CD4-positive, alpha-beta T cell (primary cell): ENCODE data around the gene GIPC1. TPM values are rescaled to one million over a fixed set of nuclear protein-coding genes. Genes with fewer than 3 reads are reported as not detected.

Source experiments
- ATAC-seq: fragments of 200-7000 bp; cut with Tn5 transposase; one replicate; pipeline ENCODE4 v1.10.0; 2022; ENCODE audit warnings: mild to moderate bottlenecking; ENCODE audit not compliant: poor library complexity
- CTCF ChIA-PET: fragments of 350-600 bp; sonication (Branson Sonifier 250); formaldehyde crosslinking; loops from one replicate; lab custom pipeline; 2021; ENCODE audit warnings: antibody characterized with exemption, inconsistent platforms; lab: Charles Lee
- POLR2A ChIA-PET: fragments of 350-600 bp; sonication (Branson Sonifier 250); formaldehyde crosslinking; loops from one replicate; lab custom pipeline; 2021; ENCODE audit warnings: antibody characterized with exemption, inconsistent platforms; lab: Charles Lee
- DNase-seq, 14 experiments: peaks; one replicate each; pipeline ENCODE4 v3.0.0-alpha.2; 2013 to 2020; ENCODE audit warnings: mixed read lengths in 2 of 14
- H3K27ac ChIP-seq, 2 donors: one replicate each; pipeline versions ENCODE4 v1.5.1 to v1.7.0; 2013; ENCODE audit warnings: low read length in 2 of 2, low read depth in 1 of 2, mild to moderate bottlenecking in 1 of 2
- H3K27me3 ChIP-seq, 2 experiments: 1 replicate in 1 of 2; 2 replicates in 1 of 2; pipeline versions ENCODE4 v1.6.1 to v1.7.0; 2013; ENCODE audit warnings: low read length in 2 of 2, control low read depth in 1 of 2, mild to moderate bottlenecking in 1 of 2, moderate library complexity in 1 of 2; ENCODE audit not compliant: insufficient read depth in 2 of 2, control insufficient read depth in 1 of 2
- H3K36me3 ChIP-seq: one replicate; pipeline ENCODE4 v1.6.1; 2013; ENCODE audit warnings: low read length, control low read depth; ENCODE audit not compliant: insufficient read depth
- H3K4me1 ChIP-seq: one replicate; pipeline ENCODE4 v1.6.1; 2013; ENCODE audit warnings: low read length, control low read depth; ENCODE audit not compliant: insufficient read depth
- H3K4me3 ChIP-seq: one replicate; pipeline ENCODE4 v1.5.1; 2013; ENCODE audit warnings: mild to moderate bottlenecking, low read length, moderate library complexity
- H3K9me3 ChIP-seq, 2 experiments: 1 replicate in 1 of 2; 2 replicates in 1 of 2; pipeline versions ENCODE4 v1.6.1 to v1.7.0; 2013; ENCODE audit warnings: low read length in 2 of 2, mild to moderate bottlenecking in 2 of 2, control low read depth in 1 of 2, moderate library complexity in 1 of 2; ENCODE audit not compliant: control insufficient read depth in 1 of 2, insufficient read depth in 1 of 2
- H3K27ac Mint-ChIP-seq: one replicate; pipeline ENCODE4 v1.8.0; 2020; ENCODE audit warnings: mixed read lengths
- H3K27me3 Mint-ChIP-seq: one replicate; pipeline ENCODE4 v1.8.0; 2021; ENCODE audit warnings: mixed read lengths
- H3K36me3 Mint-ChIP-seq: one replicate; pipeline ENCODE4 v1.8.0; 2021; ENCODE audit warnings: low read depth, mixed read lengths
- H3K4me1 Mint-ChIP-seq: one replicate; pipeline ENCODE4 v1.8.0; 2021; ENCODE audit warnings: low read depth, mixed read lengths
- H3K4me3 Mint-ChIP-seq: one replicate; pipeline ENCODE4 v1.8.0; 2020; ENCODE audit warnings: mild to moderate bottlenecking, mixed read lengths
- H3K9me3 Mint-ChIP-seq: one replicate; pipeline ENCODE4 v1.8.0; 2020; ENCODE audit warnings: mixed read lengths
- intact Hi-C, 2 experiments: fragments of 100-400 bp; cut with DNase I in 1 of 2; cut with micrococcal nuclease in 1 of 2; formaldehyde crosslinking; loops; one replicate each; pipeline versions ENCODE4 v1.15.1 to v1.9.0; 2023 to 2025; cut with DNase I, micrococcal nuclease
- total RNA-seq, 174 experiments: library from RNA in 2 of 174; stranded (reverse) in 2 of 174; gene quantifications; one replicate each; pipeline ENCODE4 v1.2.3 and lab custom pipeline; 2021 to 2026
- TF ChIP-seq, protein P1 (sequence below): fragments of 200-600 bp; IDR thresholded peaks from one replicate; pipeline ENCODE4 v1.8.0; 2022; ENCODE audit warnings: antibody characterized with exemption, mild to moderate bottlenecking

GIPC1 gene
- total RNA-seq, 2 experiments from 2014 or later = 17.8 to 21.0 TPM

DNA sequence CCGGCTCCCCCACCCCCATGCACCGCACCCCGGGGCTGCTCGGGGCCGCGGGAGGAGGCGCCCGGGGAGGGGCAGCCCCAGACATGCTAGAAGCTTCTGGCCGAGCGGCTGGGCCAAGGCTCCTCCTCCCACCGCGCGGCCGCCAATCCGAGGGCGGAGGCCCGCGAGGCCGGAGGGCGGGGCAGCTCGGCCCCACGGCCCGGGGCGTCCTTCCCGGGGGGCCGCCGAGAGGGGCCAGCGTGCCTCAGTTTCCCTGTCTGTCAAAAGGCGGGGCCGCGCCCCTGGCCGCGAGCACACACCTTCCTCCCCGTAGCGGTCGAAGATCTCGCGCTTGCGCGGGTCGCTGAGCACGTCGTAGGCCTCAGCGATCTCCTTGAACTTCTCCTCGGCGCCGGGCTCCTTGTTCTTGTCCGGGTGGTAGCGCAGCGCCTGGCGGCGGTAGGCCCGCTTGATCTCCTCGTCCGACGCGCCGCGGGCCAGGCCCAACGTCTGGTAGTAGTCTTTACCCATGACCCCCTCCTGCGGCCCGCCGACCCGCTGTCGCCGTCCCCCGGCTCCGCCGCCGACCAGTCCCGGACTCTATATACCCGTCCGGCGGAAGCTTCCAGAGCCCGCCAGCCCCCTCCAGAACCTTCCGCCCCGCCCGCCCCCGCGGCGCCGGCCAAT is 22.0 kb upstream of the GIPC1 start, which contains the start of gene DNAJB1:
DNAJB1 (minus strand) TSS at position 558 of the 666 bp plus-strand sequence; CDS start at position 510, 48 bp downstream.
- H3K36me3 ChIP-seq = peaks cover 31% of the 10 kb centered on the region
- ChIA-PET CTCF (interaction anchor here (0.5 to 3.5 kb wide), 9 partner anchors 11 to 54 kb away, joined by 3 to 29 read pairs (median 4); partner anchors contain the start of genes GIPC1, NDUFB7 and PTGER1), POLR2A (interaction anchor here (0.5 to 9.8 kb wide), 33 partner anchors 10 to 1853 kb away, joined by 3 to 430 read pairs (median 4); partner anchors contain the start of genes ADGRE5, ASF1B, GIPC1 and IL27RA)
- intact Hi-C loops = loop anchor here (1.0 kb wide), 2 partner anchors 11 kb away; partner anchors contain the start of gene TECR (in 2 of the 2)
- H3K27me3 Mint-ChIP-seq = no peaks in the 10 kb centered on the region
- peak within 1 kb of the TSS; percentile 91 to 97 for H3K27ac ChIP-seq
- no peaks in the 10 kb centered on the region for H3K9me3 ChIP-seq
- H3K4me3 Mint-ChIP-seq = peak within 1 kb of the TSS; percentile 100
- H3K27ac Mint-ChIP-seq = peak within 1 kb of the TSS; percentile 100
- H3K27me3 ChIP-seq = no peaks in the 10 kb centered on the region
- TF ChIP-seq, protein P1, sequence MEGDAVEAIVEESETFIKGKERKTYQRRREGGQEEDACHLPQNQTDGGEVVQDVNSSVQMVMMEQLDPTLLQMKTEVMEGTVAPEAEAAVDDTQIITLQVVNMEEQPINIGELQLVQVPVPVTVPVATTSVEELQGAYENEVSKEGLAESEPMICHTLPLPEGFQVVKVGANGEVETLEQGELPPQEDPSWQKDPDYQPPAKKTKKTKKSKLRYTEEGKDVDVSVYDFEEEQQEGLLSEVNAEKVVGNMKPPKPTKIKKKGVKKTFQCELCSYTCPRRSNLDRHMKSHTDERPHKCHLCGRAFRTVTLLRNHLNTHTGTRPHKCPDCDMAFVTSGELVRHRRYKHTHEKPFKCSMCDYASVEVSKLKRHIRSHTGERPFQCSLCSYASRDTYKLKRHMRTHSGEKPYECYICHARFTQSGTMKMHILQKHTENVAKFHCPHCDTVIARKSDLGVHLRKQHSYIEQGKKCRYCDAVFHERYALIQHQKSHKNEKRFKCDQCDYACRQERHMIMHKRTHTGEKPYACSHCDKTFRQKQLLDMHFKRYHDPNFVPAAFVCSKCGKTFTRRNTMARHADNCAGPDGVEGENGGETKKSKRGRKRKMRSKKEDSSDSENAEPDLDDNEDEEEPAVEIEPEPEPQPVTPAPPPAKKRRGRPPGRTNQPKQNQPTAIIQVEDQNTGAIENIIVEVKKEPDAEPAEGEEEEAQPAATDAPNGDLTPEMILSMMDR = no peak
- H3K4me1 Mint-ChIP-seq = peaks cover 82% of the 10 kb centered on the region
- peaks cover 79% of the 10 kb centered on the region for H3K4me1 ChIP-seq
- ATAC-seq (peak; percentile 7), DNase-seq (peak in 11 of 14 experiments; percentile 49 to 98 (median 67))
- H3K36me3 Mint-ChIP-seq = peaks cover 61% of the 10 kb centered on the region
- H3K4me3 ChIP-seq = peak within 1 kb of the TSS; percentile 93
- H3K9me3 Mint-ChIP-seq = no peaks in the 10 kb centered on the region

DNA sequence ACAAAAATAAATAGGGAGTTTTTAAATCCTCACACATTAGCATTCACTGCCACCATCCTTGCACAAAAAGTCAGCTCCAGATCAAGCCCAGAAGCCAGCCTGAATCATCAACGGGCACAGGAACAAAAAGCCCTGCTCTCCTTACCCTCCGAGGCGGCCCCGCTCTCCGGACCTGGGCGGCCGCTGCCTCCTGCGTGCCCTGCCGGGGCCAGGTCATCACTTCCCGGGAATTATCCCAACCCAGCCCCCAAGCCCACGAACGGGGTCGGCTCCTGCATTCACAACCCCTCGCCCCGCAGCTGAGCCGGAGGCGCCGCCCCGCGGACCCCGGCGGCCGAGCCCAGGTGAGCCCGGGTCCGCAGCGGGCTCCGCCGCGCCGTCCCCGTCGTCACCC is 21.5 kb upstream of the GIPC1 start:
- H3K9me3 Mint-ChIP-seq = no peaks in the 10 kb centered on the region

More for the DNA sequence above, 21.5 kb upstream of the GIPC1 start:
- H3K4me1 ChIP-seq = peaks cover 73% of the 10 kb centered on the region
- POLR2A ChIA-PET = interaction anchor here (0.5 to 9.8 kb wide), 18 partner anchors 9 to 381 kb away, joined by 3 to 430 read pairs (median 7); partner anchors contain the start of genes ADGRE5, ASF1B, GIPC1 and NDUFB7
- DNase-seq = peak in 1 of 14 experiments; percentile 30
- peak overlapping the region; percentile 92 for H3K27ac Mint-ChIP-seq
- H3K4me1 Mint-ChIP-seq = peaks cover 80% of the 10 kb centered on the region
- CTCF ChIA-PET = interaction anchor here (1.3 to 3.5 kb wide), 5 partner anchors 11 to 42 kb away, joined by 3 to 29 read pairs (median 5); partner anchors contain the start of genes GIPC1 and PTGER1
- intact Hi-C loops = no loop called here
- H3K4me3 ChIP-seq = peak overlapping the region; percentile 93
- H3K27me3 ChIP-seq = no peaks in the 10 kb centered on the region
- ATAC-seq = no peak
- H3K36me3 Mint-ChIP-seq = peaks cover 65% of the 10 kb centered on the region
- peaks cover 31% of the 10 kb centered on the region for H3K36me3 ChIP-seq
- H3K9me3 ChIP-seq = no peaks in the 10 kb centered on the region
- no peaks in the 10 kb centered on the region for H3K27me3 Mint-ChIP-seq
- H3K4me3 Mint-ChIP-seq = peak overlapping the region; percentile 92
- H3K27ac ChIP-seq = peak overlapping the region; percentile 65 to 91
- TF ChIP-seq, protein P1 = no peak
